HFFc6 (cell line): Measurements from ENCODE around the gene METTL25B. TPM values are rescaled to one million over a fixed set of nuclear protein-coding genes. Genes with fewer than 3 reads are reported as not detected.

Experiments
- DNase-seq: peaks from one replicate; pipeline ENCODE4 v3.0.0-alpha.2; 2018
- H3K27ac Mint-ChIP-seq: 2 replicates; pipeline ENCODE4 v1.8.0; 2020; ENCODE audit warnings: mild to moderate bottlenecking, mixed read lengths
- H3K27me3 Mint-ChIP-seq: 2 replicates; pipeline ENCODE4 v1.8.0; 2021; ENCODE audit warnings: mild to moderate bottlenecking, moderate library complexity, mixed read lengths; ENCODE audit not compliant: insufficient read depth
- H3K36me3 Mint-ChIP-seq: 2 replicates; pipeline ENCODE4 v1.8.0; 2021; ENCODE audit warnings: low read depth, mixed read lengths
- H3K4me1 Mint-ChIP-seq: 2 replicates; pipeline ENCODE4 v1.8.0; 2020; ENCODE audit warnings: low read depth, mixed read lengths
- H3K4me3 Mint-ChIP-seq: 2 replicates; pipeline ENCODE4 v1.8.0; 2020; ENCODE audit warnings: mild to moderate bottlenecking, moderate library complexity, mixed read lengths
- H3K9me3 Mint-ChIP-seq: 2 replicates; pipeline ENCODE4 v1.8.0; 2020; ENCODE audit warnings: mild to moderate bottlenecking, mixed read lengths
- CTCF ChIP-seq: fragments of 200-600 bp; sonication (generic); IDR thresholded peaks from 2 replicates; pipeline ENCODE4 v1.5.0; 2021; ENCODE audit warnings: antibody characterized with exemption, mild to moderate bottlenecking
- total RNA-seq, 6 experiments: library from RNA; stranded (reverse); fragmentation: NEBNext Ultra II Directional; extraction: Animal tissue kit (Norgen Biotek cat#: 25700); gene quantifications; 2 replicates in 1 of 6; 3 replicates in 5 of 6; pipeline ENCODE4 v1.2.3, GENCODE V29; 2021

The METTL25B gene
- total RNA-seq, 6 experiments from 2014 or later: 11.2 to 16.0 (median 13.9) TPM

- peaks cover 62% of the 10 kb centered on the region for H3K4me1 Mint-ChIP-seq
- no peak for DNase-seq
- no peaks in the 10 kb centered on the region for H3K36me3 Mint-ChIP-seq
- H3K4me3 Mint-ChIP-seq: peak overlapping the region; percentile 84
- no peak overlapping the region; the same call in 1 of the 2 replicates for H3K27ac Mint-ChIP-seq
- TF ChIP-seq CTCF: no peak
- H3K27me3 Mint-ChIP-seq: peaks cover 10% of the 10 kb centered on the region
- no peaks in the 10 kb centered on the region for H3K9me3 Mint-ChIP-seq
Observed at GRCh38 chr1:156704166-156704711, 24.0 kb upstream of the METTL25B start.

DNA sequence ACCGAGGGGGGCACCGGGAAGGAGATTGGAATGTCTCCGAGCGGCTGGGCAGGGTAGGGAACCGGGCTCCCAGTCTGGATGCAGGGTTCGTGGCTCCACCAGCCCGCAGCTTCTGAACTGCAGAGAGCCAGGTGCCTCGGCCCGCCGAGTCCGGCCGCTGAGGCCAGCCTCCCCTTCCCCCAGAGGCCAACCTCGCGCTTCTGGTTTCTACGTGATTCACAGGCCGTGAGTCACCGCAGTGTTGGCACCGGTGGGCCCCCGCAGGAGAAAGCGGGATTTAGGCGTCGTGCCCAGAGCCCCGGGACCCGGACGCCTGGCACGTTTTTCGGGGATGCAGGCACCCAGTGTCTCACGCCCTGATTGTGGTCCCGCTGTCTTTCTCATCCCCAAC, 23.3 kb upstream of the METTL25B start:
- peak; percentile 68 for DNase-seq
- Mint-ChIP-seq H3K9me3 (no peaks in the 10 kb centered on the region), H3K27me3 (peaks cover 7% of the 10 kb centered on the region), H3K4me1 (peaks cover 68% of the 10 kb centered on the region), H3K36me3 (no peaks in the 10 kb centered on the region), H3K4me3 (peak overlapping the region; percentile 84), H3K27ac (peak overlapping the region; percentile 75)
- no peak for TF ChIP-seq CTCF

GRCh38 chr1:156705321-156705917, 22.9 kb upstream of the METTL25B start, which contains the start of gene CRABP2:
CRABP2 (minus strand) TSS chr1:156705583; CDS start chr1:156705446, 137 bp downstream.
- TF ChIP-seq CTCF: no peak
- Mint-ChIP-seq H3K27ac (peak within 1 kb of the TSS; percentile 80), H3K9me3 (no peaks in the 10 kb centered on the region), H3K27me3 (peaks cover 7% of the 10 kb centered on the region), H3K4me1 (peaks cover 73% of the 10 kb centered on the region), H3K36me3 (no peaks in the 10 kb centered on the region), H3K4me3 (peak within 1 kb of the TSS; percentile 84)
- no peak for DNase-seq

DNA sequence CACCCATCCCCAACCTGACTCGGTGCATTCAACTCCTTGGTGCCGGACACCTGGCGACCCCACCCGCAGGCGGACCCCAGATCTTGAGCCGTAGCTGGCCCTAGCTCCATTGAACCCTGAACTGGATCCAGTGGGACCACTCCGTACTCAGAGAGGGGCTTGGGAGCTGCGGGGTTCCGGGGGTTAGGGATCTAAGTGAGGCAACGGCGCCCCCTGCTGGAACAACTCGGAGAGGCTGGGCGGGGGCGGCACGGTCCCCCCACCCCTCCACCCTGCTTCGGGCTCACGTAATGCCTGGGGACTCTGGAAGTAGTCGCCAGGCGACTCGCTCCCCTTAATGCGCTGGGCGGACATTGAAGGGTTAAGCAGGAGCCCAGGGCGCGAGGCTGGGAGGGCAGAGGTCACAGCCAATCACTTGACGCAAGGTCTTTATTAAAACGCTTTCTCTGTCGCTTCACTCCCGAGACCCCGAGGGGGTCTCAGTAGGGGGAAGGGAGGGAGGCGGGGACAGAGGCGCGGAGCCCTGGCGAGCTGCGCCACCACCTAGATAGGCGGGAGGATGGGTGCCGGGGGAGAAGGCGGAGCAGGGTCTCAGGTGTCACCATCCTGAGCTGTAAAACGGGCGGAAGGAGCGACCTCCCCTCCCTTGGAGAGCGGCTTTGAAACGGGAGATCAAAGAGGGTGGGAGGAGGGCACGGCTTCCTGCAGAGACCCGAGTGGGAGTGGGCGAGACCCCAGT, 22.2 kb upstream of the METTL25B start:
- peak overlapping the region; percentile 80 for H3K27ac Mint-ChIP-seq
- H3K4me3 Mint-ChIP-seq: peak overlapping the region; percentile 84
- H3K36me3 Mint-ChIP-seq: no peaks in the 10 kb centered on the region
- TF ChIP-seq CTCF: peak; percentile 97
- H3K9me3 Mint-ChIP-seq: no peaks in the 10 kb centered on the region
- peaks cover 80% of the 10 kb centered on the region for H3K4me1 Mint-ChIP-seq
- DNase-seq: no peak
- peaks cover 7% of the 10 kb centered on the region for H3K27me3 Mint-ChIP-seq

DNA sequence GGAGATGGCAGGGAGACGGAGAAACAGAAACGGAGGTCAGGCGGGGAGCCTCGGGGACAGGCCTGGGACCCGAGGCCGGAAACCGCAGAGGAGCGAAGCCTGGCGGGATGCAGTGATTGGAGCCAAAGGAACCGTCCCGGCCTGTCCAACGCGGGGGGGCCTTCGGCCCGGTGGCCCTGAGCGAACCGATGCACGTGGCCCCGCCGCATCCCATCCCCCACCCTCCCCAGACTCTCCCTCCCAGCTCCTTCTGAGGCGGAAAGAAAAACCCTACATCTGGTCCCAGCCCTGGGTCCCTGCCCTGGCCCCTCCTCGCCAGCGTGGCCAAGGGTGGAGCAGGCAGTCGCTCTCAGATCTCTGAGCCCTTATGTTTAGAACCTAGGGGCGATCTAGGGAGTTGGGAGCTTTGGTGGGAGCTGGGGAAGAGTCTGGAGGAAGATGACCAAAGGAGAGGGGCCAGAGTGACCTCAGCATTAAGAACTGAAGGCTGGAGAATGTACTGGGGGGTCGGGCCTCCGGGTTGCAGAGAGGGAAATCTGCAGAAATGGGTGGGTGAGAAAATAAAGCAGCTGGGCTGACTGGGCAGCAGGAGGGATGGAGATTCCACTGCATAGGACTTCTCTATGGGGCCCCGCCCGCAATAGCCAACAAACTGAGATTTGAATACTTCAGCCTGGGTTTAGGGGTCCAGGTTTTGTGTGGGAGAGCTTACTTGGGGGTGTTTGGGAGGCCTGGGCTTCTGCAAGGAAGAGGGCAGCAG, 21.4 kb upstream of the METTL25B start:
- Mint-ChIP-seq H3K9me3 (no peaks in the 10 kb centered on the region), H3K4me3 (peak overlapping the region; percentile 84), H3K27ac (peak overlapping the region; percentile 80), H3K27me3 (peaks cover 7% of the 10 kb centered on the region), H3K36me3 (no peaks in the 10 kb centered on the region), H3K4me1 (peaks cover 88% of the 10 kb centered on the region)
- TF ChIP-seq CTCF: no peak
- no peak for DNase-seq
